WTC11 (cell line): Measurements from ENCODE around the gene SETD3. TPM values are rescaled to one million over a fixed set of nuclear protein-coding genes. Genes with fewer than 3 reads are reported as not detected.

Source experiments
- ATAC-seq: fragments of 200-7000 bp; cut with Tn5 transposase; 2 replicates; pipeline ENCODE4 v1.10.0; 2021; ENCODE audit warnings: mild to moderate bottlenecking, moderate library complexity
- CTCF ChIA-PET: fragments of 300-600 bp; sonication (Branson Sonifier 250); formaldehyde crosslinking; loops from one replicate; lab custom pipeline; 2021; ENCODE audit warnings: antibody characterized with exemption; lab: Charles Lee
- POLR2A ChIA-PET: fragments of 350-600 bp; sonication (Branson Sonifier 250); formaldehyde crosslinking; loops from one replicate; lab custom pipeline; 2021; ENCODE audit warnings: antibody characterized with exemption; lab: Charles Lee
- DNase-seq: peaks from one replicate; pipeline ENCODE4 v3.0.0; 2021; ENCODE audit warnings: low spot score
- H3K27ac Mint-ChIP-seq: 2 replicates; pipeline ENCODE4 v1.8.0; 2021; ENCODE audit warnings: mixed read lengths
- H3K27me3 Mint-ChIP-seq: 2 replicates; pipeline ENCODE4 v1.8.0; 2021; ENCODE audit warnings: low read depth, mild to moderate bottlenecking, moderate library complexity, mixed read lengths
- H3K36me3 Mint-ChIP-seq: 2 replicates; pipeline ENCODE4 v1.8.0; 2021; ENCODE audit warnings: mixed read lengths
- H3K4me1 Mint-ChIP-seq: 2 replicates; pipeline ENCODE4 v1.8.0; 2022; ENCODE audit warnings: mixed read lengths
- H3K4me3 Mint-ChIP-seq: 2 replicates; pipeline ENCODE4 v1.8.0; 2021; ENCODE audit warnings: mild to moderate bottlenecking, moderate library complexity, mixed read lengths
- H3K9me3 Mint-ChIP-seq: 2 replicates; pipeline ENCODE4 v1.8.0; 2021; ENCODE audit warnings: mixed read lengths
- AFF4 ChIP-seq: sonication (generic); formaldehyde crosslinking; IDR thresholded peaks from 2 replicates; pipeline ENCODE4 v1.8.1; 2023; ENCODE audit warnings: mild to moderate bottlenecking, missing genetic modification reagents, borderline replicate concordance
- ATF1 ChIP-seq: sonication (generic); formaldehyde crosslinking; IDR thresholded peaks from 2 replicates; pipeline ENCODE4 v1.8.1; 2023; ENCODE audit warnings: mild to moderate bottlenecking, moderate library complexity, missing genetic modification reagents
- E2F1 ChIP-seq: sonication (generic); formaldehyde crosslinking; IDR thresholded peaks from 2 replicates; pipeline ENCODE4 v1.8.0; 2022; ENCODE audit warnings: mild to moderate bottlenecking, missing genetic modification reagents
- EMX1 ChIP-seq: fragments of 250-450 bp; sonication (Bioruptor Pico); IDR thresholded peaks from 2 replicates; pipeline ENCODE4 v1.8.0; 2021; ENCODE audit warnings: mild to moderate bottlenecking
- ERG ChIP-seq: fragments of 250-450 bp; sonication (Bioruptor Pico); IDR thresholded peaks from 2 replicates; pipeline ENCODE4 v1.8.0; 2021; ENCODE audit warnings: mild to moderate bottlenecking
- IRF2 ChIP-seq: sonication (generic); formaldehyde crosslinking; IDR thresholded peaks from 2 replicates; pipeline ENCODE4 v1.8.0; 2022; ENCODE audit warnings: low read depth, missing genetic modification reagents, borderline replicate concordance
- NFATC4 ChIP-seq: fragments of 250-450 bp; sonication (Bioruptor Pico); IDR thresholded peaks from 2 replicates; pipeline ENCODE4 v1.9.0; 2021; ENCODE audit warnings: mild to moderate bottlenecking
- NFE2L1 ChIP-seq: sonication (generic); formaldehyde crosslinking; IDR thresholded peaks from 2 replicates; pipeline ENCODE4 v1.8.1; 2023; ENCODE audit warnings: missing genetic modification reagents
- NR2C2 ChIP-seq: sonication (generic); formaldehyde crosslinking; IDR thresholded peaks from 2 replicates; pipeline ENCODE4 v1.8.0; 2022; ENCODE audit warnings: mild to moderate bottlenecking, missing genetic modification reagents
- OVOL2 ChIP-seq: fragments of 250-450 bp; sonication (Bioruptor Pico); IDR thresholded peaks from 2 replicates; pipeline ENCODE4 v1.9.0; 2021; ENCODE audit warnings: mild to moderate bottlenecking, borderline replicate concordance
- PRRX2 ChIP-seq: fragments of 250-450 bp; sonication (Bioruptor Pico); IDR thresholded peaks from 2 replicates; pipeline ENCODE4 v1.8.0; 2021; ENCODE audit warnings: mild to moderate bottlenecking
- SMAD3 ChIP-seq: sonication (generic); formaldehyde crosslinking; IDR thresholded peaks from 2 replicates; pipeline ENCODE4 v1.8.0; 2022; ENCODE audit warnings: missing genetic modification reagents, mild to moderate bottlenecking, borderline replicate concordance
- SOX15 ChIP-seq: fragments of 250-450 bp; sonication (Bioruptor Pico); IDR thresholded peaks from 2 replicates; pipeline ENCODE4 v1.9.0; 2021; ENCODE audit warnings: mild to moderate bottlenecking
- ZBTB21 ChIP-seq: sonication (generic); formaldehyde crosslinking; IDR thresholded peaks from 2 replicates; pipeline ENCODE4 v1.8.1; 2023; ENCODE audit warnings: mild to moderate bottlenecking, missing genetic modification reagents, borderline replicate concordance
- ZNF121 ChIP-seq: sonication (generic); formaldehyde crosslinking; IDR thresholded peaks from 2 replicates; pipeline ENCODE4 v1.8.0; 2023; ENCODE audit warnings: missing genetic modification reagents
- ZNF232 ChIP-seq: sonication (generic); formaldehyde crosslinking; IDR thresholded peaks from 2 replicates; pipeline ENCODE4 v1.8.0; 2022; ENCODE audit warnings: mild to moderate bottlenecking, missing genetic modification reagents
- ZNF317 ChIP-seq: sonication (generic); formaldehyde crosslinking; IDR thresholded peaks from 2 replicates; pipeline ENCODE4 v1.8.1; 2023; ENCODE audit warnings: low read depth, mild to moderate bottlenecking, moderate library complexity, missing genetic modification reagents, borderline replicate concordance
- ZNF396 ChIP-seq: fragments of 250-450 bp; sonication (Bioruptor Pico); IDR thresholded peaks from 2 replicates; pipeline ENCODE4 v1.8.0; 2021; ENCODE audit warnings: mild to moderate bottlenecking, moderate library complexity, borderline replicate concordance
- ZNF423 ChIP-seq: fragments of 250-450 bp; sonication (Bioruptor Pico); IDR thresholded peaks from 2 replicates; pipeline ENCODE4 v2.1.2; 2022; ENCODE audit warnings: mild to moderate bottlenecking, moderate library complexity
- total RNA-seq: library from RNA; stranded (reverse); gene quantifications from 3 replicates; pipeline ENCODE4 v1.2.3, GENCODE V29; 2021
- TF ChIP-seq, protein P1 (sequence below): sonication (generic); formaldehyde crosslinking; IDR thresholded peaks from 2 replicates; pipeline ENCODE4 v1.8.1; 2022; ENCODE audit warnings: low read depth, missing genetic modification reagents, borderline replicate concordance
- TF ChIP-seq, protein P2 (sequence below): sonication (generic); formaldehyde crosslinking; IDR thresholded peaks from 2 replicates; pipeline ENCODE4 v1.8.0; 2023; ENCODE audit warnings: missing genetic modification reagents, mild to moderate bottlenecking, borderline replicate concordance

Gene SETD3
- total RNA-seq, 1 experiment from 2014 or later, result 53.1 TPM

- no peak for ATAC-seq
- H3K4me3 Mint-ChIP-seq, result no peak overlapping the region
- ChIA-PET POLR2A (no interaction called here), CTCF (interaction anchor here (0.8 kb wide), 1 partner anchor 21 kb away, joined by 3 read pairs; no protein-coding TSS in a partner anchor)
- H3K36me3 Mint-ChIP-seq, result peaks cover 6% of the 10 kb centered on the region
- TF ChIP-seq, protein P1, sequence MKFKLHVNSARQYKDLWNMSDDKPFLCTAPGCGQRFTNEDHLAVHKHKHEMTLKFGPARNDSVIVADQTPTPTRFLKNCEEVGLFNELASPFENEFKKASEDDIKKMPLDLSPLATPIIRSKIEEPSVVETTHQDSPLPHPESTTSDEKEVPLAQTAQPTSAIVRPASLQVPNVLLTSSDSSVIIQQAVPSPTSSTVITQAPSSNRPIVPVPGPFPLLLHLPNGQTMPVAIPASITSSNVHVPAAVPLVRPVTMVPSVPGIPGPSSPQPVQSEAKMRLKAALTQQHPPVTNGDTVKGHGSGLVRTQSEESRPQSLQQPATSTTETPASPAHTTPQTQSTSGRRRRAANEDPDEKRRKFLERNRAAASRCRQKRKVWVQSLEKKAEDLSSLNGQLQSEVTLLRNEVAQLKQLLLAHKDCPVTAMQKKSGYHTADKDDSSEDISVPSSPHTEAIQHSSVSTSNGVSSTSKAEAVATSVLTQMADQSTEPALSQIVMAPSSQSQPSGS, result no peak
- TF ChIP-seq OVOL2 (CRISPR knock-in tag) (no peak), EMX1 (CRISPR knock-in tag) (no peak), SMAD3 (CRISPR knock-in tag) (no peak), ZBTB21 (CRISPR knock-in tag) (no peak), ZNF396 (CRISPR knock-in tag) (no peak), IRF2 (CRISPR knock-in tag) (no peak), NFE2L1 (CRISPR knock-in tag) (no peak), PRRX2 (CRISPR knock-in tag) (no peak), ZNF121 (CRISPR knock-in tag) (no peak), ATF1 (CRISPR knock-in tag) (no peak)
- peak overlapping the region; percentile 65 for H3K27ac Mint-ChIP-seq
- peaks cover 13% of the 10 kb centered on the region for H3K4me1 Mint-ChIP-seq
- H3K27me3 Mint-ChIP-seq, result no peaks in the 10 kb centered on the region
- peak; percentile 11 for DNase-seq
- no peaks in the 10 kb centered on the region for H3K9me3 Mint-ChIP-seq
These were observed 33.4 kb upstream of the SETD3 start for GRCh38 chr14:99513946-99514551.

DNA sequence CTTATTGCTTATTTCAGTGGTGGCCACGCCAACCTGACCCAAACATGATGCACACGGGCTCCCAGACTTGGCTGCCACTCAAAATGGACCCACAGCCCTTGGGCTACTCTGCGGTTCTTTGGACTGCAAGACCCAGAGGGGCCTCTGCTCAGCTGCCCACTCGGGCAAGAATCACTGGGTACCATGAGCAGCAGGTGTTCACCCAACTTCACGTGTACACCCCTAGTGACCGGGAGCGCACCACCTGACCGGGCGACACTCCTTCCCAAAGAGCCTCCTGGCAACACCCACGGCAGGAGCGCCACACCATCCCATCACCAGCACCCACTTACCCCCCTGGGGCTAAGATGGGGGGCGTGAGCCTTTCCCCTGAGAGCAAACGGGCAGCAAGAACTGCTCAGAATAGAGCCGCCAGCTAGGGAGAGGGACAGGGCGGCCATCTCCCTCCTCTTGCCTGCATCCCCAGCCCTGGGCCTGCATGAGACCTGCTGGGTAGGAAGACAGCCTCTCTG is 32.6 kb upstream of the SETD3 start:
- H3K27ac Mint-ChIP-seq, result 0 out of 2 replicates have a peak overlapping the region, but pooled peaks have one; percentile 49
- ChIA-PET POLR2A (interaction anchor here (1.2 kb wide), 1 partner anchor 32 kb away, joined by 3 read pairs; the partner anchor contains the start of genes CCNK and SETD3), CTCF (interaction anchor here (0.8 kb wide), 1 partner anchor 20 kb away, joined by 3 read pairs; no protein-coding TSS in a partner anchor)
- no peaks in the 10 kb centered on the region for H3K9me3 Mint-ChIP-seq
- peaks cover 14% of the 10 kb centered on the region for H3K36me3 Mint-ChIP-seq
- no peak for ATAC-seq
- peaks cover 14% of the 10 kb centered on the region for H3K4me1 Mint-ChIP-seq
- peak; percentile 7 for DNase-seq
- H3K27me3 Mint-ChIP-seq, result no peaks in the 10 kb centered on the region
- H3K4me3 Mint-ChIP-seq, result no peak overlapping the region
- TF ChIP-seq E2F1 (CRISPR knock-in tag) (no peak), NFATC4 (no peak), AFF4 (CRISPR knock-in tag) (no peak), ZNF121 (CRISPR knock-in tag) (no peak), ZNF317 (CRISPR knock-in tag) (no peak), SOX15 (CRISPR knock-in tag) (no peak), ZNF423 (no peak), NR2C2 (no peak), ZNF232 (CRISPR knock-in tag) (no peak), ERG (CRISPR knock-in tag) (no peak)
- TF ChIP-seq, protein P1, result no peak
- TF ChIP-seq, protein P2, sequence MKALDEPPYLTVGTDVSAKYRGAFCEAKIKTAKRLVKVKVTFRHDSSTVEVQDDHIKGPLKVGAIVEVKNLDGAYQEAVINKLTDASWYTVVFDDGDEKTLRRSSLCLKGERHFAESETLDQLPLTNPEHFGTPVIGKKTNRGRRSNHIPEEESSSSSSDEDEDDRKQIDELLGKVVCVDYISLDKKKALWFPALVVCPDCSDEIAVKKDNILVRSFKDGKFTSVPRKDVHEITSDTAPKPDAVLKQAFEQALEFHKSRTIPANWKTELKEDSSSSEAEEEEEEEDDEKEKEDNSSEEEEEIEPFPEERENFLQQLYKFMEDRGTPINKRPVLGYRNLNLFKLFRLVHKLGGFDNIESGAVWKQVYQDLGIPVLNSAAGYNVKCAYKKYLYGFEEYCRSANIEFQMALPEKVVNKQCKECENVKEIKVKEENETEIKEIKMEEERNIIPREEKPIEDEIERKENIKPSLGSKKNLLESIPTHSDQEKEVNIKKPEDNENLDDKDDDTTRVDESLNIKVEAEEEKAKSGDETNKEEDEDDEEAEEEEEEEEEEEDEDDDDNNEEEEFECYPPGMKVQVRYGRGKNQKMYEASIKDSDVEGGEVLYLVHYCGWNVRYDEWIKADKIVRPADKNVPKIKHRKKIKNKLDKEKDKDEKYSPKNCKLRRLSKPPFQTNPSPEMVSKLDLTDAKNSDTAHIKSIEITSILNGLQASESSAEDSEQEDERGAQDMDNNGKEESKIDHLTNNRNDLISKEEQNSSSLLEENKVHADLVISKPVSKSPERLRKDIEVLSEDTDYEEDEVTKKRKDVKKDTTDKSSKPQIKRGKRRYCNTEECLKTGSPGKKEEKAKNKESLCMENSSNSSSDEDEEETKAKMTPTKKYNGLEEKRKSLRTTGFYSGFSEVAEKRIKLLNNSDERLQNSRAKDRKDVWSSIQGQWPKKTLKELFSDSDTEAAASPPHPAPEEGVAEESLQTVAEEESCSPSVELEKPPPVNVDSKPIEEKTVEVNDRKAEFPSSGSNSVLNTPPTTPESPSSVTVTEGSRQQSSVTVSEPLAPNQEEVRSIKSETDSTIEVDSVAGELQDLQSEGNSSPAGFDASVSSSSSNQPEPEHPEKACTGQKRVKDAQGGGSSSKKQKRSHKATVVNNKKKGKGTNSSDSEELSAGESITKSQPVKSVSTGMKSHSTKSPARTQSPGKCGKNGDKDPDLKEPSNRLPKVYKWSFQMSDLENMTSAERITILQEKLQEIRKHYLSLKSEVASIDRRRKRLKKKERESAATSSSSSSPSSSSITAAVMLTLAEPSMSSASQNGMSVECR, result no peak
